Measurements from ENCODE around the gene ACTR1A. TPM values are rescaled to one million over a fixed set of nuclear protein-coding genes. Genes with fewer than 3 reads are reported as not detected.

ACTR1A gene
- polyA plus RNA-seq, 1 donor (not counting 4 experiments of a cell fraction or from before 2014, with no cell fraction given) = 162 TPM

DNA sequence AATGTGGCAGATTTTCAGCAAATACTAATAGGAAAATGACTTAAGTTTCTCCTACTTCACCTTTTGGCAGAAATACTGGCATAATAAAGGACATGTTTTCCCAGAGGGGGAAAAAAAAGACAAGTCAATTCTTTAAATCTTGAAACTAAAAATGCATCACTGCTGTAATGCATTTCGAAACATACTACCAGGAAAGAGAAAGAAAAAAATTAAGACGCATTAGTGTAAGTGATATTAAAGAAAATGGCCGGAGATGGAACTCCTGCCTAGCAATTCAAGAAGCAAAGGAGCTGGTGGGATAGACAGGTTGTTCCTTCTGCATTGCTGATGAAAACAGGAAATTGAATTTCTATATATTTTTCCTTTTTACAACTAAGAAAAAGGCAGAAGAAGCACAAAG lies 3.2 kb downstream of the ACTR1A start:
- H4K20me1 ChIP-seq (ENCODE audit: control insufficient read depth, extremely low read depth, insufficient read depth, low read length) = peaks cover 16% of the 10 kb centered on the region
- peaks cover 18% of the 10 kb centered on the region for H3K4me1 ChIP-seq (ENCODE audit: control insufficient read depth, extremely low read depth, insufficient read depth, low read length)
- no peak overlapping the region for H3K4me2 ChIP-seq (ENCODE audit: control insufficient read depth, extremely low read depth, insufficient read depth, low read depth, low read length)

DNA sequence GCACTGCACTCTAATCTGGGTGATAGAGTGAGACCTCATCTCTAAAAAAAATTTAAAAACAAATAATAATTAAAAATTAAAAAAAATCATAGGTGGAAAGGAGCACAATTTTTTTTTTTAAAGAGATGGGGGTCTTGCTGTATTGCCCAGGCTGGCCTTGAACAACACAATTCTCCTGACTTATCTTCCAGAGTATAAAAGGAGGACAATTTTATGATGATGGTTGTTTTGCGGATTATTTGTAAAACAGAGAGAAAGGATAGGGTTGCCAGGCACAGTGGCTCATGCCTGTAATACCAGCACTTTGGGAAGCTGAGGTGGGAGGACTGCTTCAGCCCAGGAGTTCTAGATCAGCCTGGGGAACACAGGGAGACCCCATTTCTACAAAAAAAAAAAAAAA lies 5.0 kb downstream of the ACTR1A start:
- Histone ChIP-seq H2AFZ (ENCODE audit: control insufficient read depth, low read length) (no peak overlapping the region), H4K20me1 (ENCODE audit: control insufficient read depth, extremely low read depth, insufficient read depth, low read length) (peaks cover 33% of the 10 kb centered on the region), H3K79me2 (ENCODE audit: control insufficient read depth, insufficient read depth, low read length) (peaks cover 90% of the 10 kb centered on the region), H3K4me2 (ENCODE audit: control insufficient read depth, extremely low read depth, insufficient read depth, low read depth, low read length) (no peak overlapping the region), H3K27ac (ENCODE audit: control insufficient read depth, insufficient read depth, low read length) (no peak overlapping the region), H3K9ac (ENCODE audit: control insufficient read depth, extremely low read depth, insufficient read depth, low read length) (no peak overlapping the region), H3K9me1 (ENCODE audit: control insufficient read depth, extremely low read depth, insufficient read depth, low read length) (peaks cover 8% of the 10 kb centered on the region), H3K4me3 (ENCODE audit: control insufficient read depth in 2 of 3, extremely low read depth in 1 of 3, insufficient read depth in 2 of 3, low read depth in 1 of 3, low read length in 3 of 3) (no peak overlapping the region), H3K36me3 (ENCODE audit: control insufficient read depth in 2 of 2, extremely low read depth in 1 of 2, insufficient read depth in 2 of 2, low read length in 2 of 2) (peaks cover 3 to 6% of the 10 kb centered on the region in 2 experiments), H3K27me3 (ENCODE audit: control insufficient read depth, extremely low read depth, insufficient read depth, low read length) (no peaks in the 10 kb centered on the region), H3K4me1 (ENCODE audit: control insufficient read depth, extremely low read depth, insufficient read depth, low read length) (peaks cover 28% of the 10 kb centered on the region), H3K9me3 (ENCODE audit: control insufficient read depth, low read depth, low read length) (no peaks in the 10 kb centered on the region)
- TF ChIP-seq, protein P1, sequence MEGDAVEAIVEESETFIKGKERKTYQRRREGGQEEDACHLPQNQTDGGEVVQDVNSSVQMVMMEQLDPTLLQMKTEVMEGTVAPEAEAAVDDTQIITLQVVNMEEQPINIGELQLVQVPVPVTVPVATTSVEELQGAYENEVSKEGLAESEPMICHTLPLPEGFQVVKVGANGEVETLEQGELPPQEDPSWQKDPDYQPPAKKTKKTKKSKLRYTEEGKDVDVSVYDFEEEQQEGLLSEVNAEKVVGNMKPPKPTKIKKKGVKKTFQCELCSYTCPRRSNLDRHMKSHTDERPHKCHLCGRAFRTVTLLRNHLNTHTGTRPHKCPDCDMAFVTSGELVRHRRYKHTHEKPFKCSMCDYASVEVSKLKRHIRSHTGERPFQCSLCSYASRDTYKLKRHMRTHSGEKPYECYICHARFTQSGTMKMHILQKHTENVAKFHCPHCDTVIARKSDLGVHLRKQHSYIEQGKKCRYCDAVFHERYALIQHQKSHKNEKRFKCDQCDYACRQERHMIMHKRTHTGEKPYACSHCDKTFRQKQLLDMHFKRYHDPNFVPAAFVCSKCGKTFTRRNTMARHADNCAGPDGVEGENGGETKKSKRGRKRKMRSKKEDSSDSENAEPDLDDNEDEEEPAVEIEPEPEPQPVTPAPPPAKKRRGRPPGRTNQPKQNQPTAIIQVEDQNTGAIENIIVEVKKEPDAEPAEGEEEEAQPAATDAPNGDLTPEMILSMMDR (optimal IDR thresholded peaks at IDR 0.05 in 1 of 3, IDR thresholded peaks at IDR 0.05 in 1 of 3, conservative IDR thresholded peaks at IDR 0.05 in 1 of 3; ENCODE audit: extremely low read depth in 1 of 3, insufficient read depth in 2 of 3, low read length in 3 of 3) = no peak
- no peak for TF ChIP-seq EZH2 (IDR thresholded peaks at IDR 0.05; ENCODE audit: low read length)
- no peak for DNase-seq (ENCODE audit: low read depth, low spot score)
- FAIRE-seq = no peak
- dilution Hi-C loops (cut with MboI; ENCODE audit: extremely low pct_ligation_motif_present, low sequenced_read_pairs) = no loop called here

More for the DNA sequence above, 3.2 kb downstream of the ACTR1A start:
- dilution Hi-C loops (cut with MboI; ENCODE audit: extremely low pct_ligation_motif_present, low sequenced_read_pairs) = no loop called here
- DNase-seq (ENCODE audit: low read depth, low spot score) = no peak
- no peaks in the 10 kb centered on the region for H3K9me3 ChIP-seq (ENCODE audit: control insufficient read depth, low read depth, low read length)
- no peak for TF ChIP-seq EZH2 (IDR thresholded peaks at IDR 0.05; ENCODE audit: low read length)
- TF ChIP-seq, protein P1 (optimal IDR thresholded peaks at IDR 0.05 in 1 of 3, IDR thresholded peaks at IDR 0.05 in 1 of 3, conservative IDR thresholded peaks at IDR 0.05 in 1 of 3; ENCODE audit: extremely low read depth in 1 of 3, insufficient read depth in 2 of 3, low read length in 3 of 3) = no peak
- no peaks in the 10 kb centered on the region for H3K27me3 ChIP-seq (ENCODE audit: control insufficient read depth, extremely low read depth, insufficient read depth, low read length)
- H3K9ac ChIP-seq (ENCODE audit: control insufficient read depth, extremely low read depth, insufficient read depth, low read length) = no peak overlapping the region
- peaks cover 0 to 3% of the 10 kb centered on the region in 2 experiments for H3K36me3 ChIP-seq (ENCODE audit: control insufficient read depth in 2 of 2, extremely low read depth in 1 of 2, insufficient read depth in 2 of 2, low read length in 2 of 2)
- no peak for FAIRE-seq
- peaks cover 3% of the 10 kb centered on the region for H3K9me1 ChIP-seq (ENCODE audit: control insufficient read depth, extremely low read depth, insufficient read depth, low read length)
- H3K79me2 ChIP-seq (ENCODE audit: control insufficient read depth, insufficient read depth, low read length) = peaks cover 74% of the 10 kb centered on the region
- H3K4me3 ChIP-seq (ENCODE audit: control insufficient read depth in 2 of 3, extremely low read depth in 1 of 3, insufficient read depth in 2 of 3, low read depth in 1 of 3, low read length in 3 of 3) = no peak overlapping the region
- no peak overlapping the region for H3K27ac ChIP-seq (ENCODE audit: control insufficient read depth, insufficient read depth, low read length)
- no peak overlapping the region for H2AFZ ChIP-seq (ENCODE audit: control insufficient read depth, low read length)

All from keratinocyte (primary cell).